Natural killer cell (primary cell): Measurements from ENCODE around the gene PAX8. TPM values are rescaled to one million over a fixed set of nuclear protein-coding genes. Genes with fewer than 3 reads are reported as not detected.
A peak's percentile ranks its signal among the peaks of the same experiment; 100 is the strongest.

Experiments used
- ATAC-seq, 3 donors: fragments of 150-1000 bp in 2 of 3; fragments of 200-7000 bp in 1 of 3; cut with Tn5 transposase; 1 replicate in 1 of 3; 2 replicates in 2 of 3; pipeline ENCODE4 v1.10.0; 2021; ENCODE audit warnings: mild to moderate bottlenecking in 2 of 3, moderate library complexity in 2 of 3
- DNase-seq, 2 donors: peaks; one replicate each; pipeline versions ENCODE4 v3.0.0 to v3.0.0-alpha.2; 2013 to 2021; ENCODE audit warnings: mixed read lengths in 1 of 2
- H3K27ac ChIP-seq: one replicate; pipeline ENCODE4 v1.5.1; 2013; ENCODE audit warnings: mild to moderate bottlenecking, low read length
- H3K27me3 ChIP-seq: one replicate; pipeline ENCODE4 v1.6.1; 2013; ENCODE audit warnings: low read length; ENCODE audit not compliant: control insufficient read depth, insufficient read depth
- H3K36me3 ChIP-seq: one replicate; pipeline ENCODE4 v1.6.1; 2013; ENCODE audit warnings: low read length; ENCODE audit not compliant: control insufficient read depth, insufficient read depth
- H3K4me1 ChIP-seq: one replicate; pipeline ENCODE4 v1.6.1; 2013; ENCODE audit warnings: low read length; ENCODE audit not compliant: control insufficient read depth, insufficient read depth
- H3K4me3 ChIP-seq: one replicate; pipeline ENCODE4 v1.5.1; 2013; ENCODE audit warnings: low read length
- H3K9me3 ChIP-seq: one replicate; pipeline ENCODE4 v1.6.1; 2013; ENCODE audit warnings: low read length; ENCODE audit not compliant: control insufficient read depth, insufficient read depth
- H3K27ac Mint-ChIP-seq, 2 donors: one replicate each; pipeline ENCODE4 v1.8.0; 2022; ENCODE audit warnings: mild to moderate bottlenecking in 2 of 2, mixed read lengths in 2 of 2, moderate library complexity in 1 of 2
- H3K27me3 Mint-ChIP-seq, 2 donors: one replicate each; pipeline ENCODE4 v1.8.0; 2022; ENCODE audit warnings: low read depth in 2 of 2, mixed read lengths in 2 of 2
- H3K36me3 Mint-ChIP-seq: one replicate; pipeline ENCODE4 v1.8.0; 2022; ENCODE audit warnings: mixed read lengths
- H3K4me1 Mint-ChIP-seq, 2 donors: one replicate each; pipeline ENCODE4 v1.8.0; 2022; ENCODE audit warnings: mixed read lengths in 2 of 2
- H3K4me3 Mint-ChIP-seq: one replicate; pipeline ENCODE4 v1.8.0; 2022; ENCODE audit warnings: mild to moderate bottlenecking, moderate library complexity, mixed read lengths
- H3K9me3 Mint-ChIP-seq, 2 donors: one replicate each; pipeline ENCODE4 v1.8.0; 2022; ENCODE audit warnings: mixed read lengths in 2 of 2
- CTCF ChIP-seq: fragments of 200-600 bp; IDR thresholded peaks from one replicate; pipeline ENCODE4 v1.8.0; 2022; ENCODE audit warnings: antibody characterized with exemption
- WGBS: methylation state at CpG from one replicate; pipeline ENCODE4 v1.1.7; 2013; ENCODE audit warnings: missing lambda C conversion rate; ENCODE audit not compliant: insufficient coverage; 5-methylcytosine and 5-hydroxymethylcytosine counted together
- intact Hi-C: fragments of 100-400 bp; cut with micrococcal nuclease; formaldehyde crosslinking; loops from one replicate; pipeline ENCODE4 v1.14.2; 2022
- total RNA-seq, 4 donors: library from RNA; stranded (reverse); fragments of 120-200 nt in 1 of 4; gene quantifications; one replicate each; pipeline versions ENCODE4 v1.2.3 to v1.2.4, GENCODE V29; 2013 to 2022

PAX8 gene
- total RNA-seq, 3 donors from 2014 or later (not counting 1 experiment from before 2014, with no cell fraction given): 0.57 to 1.2 (median 0.65) TPM

GRCh38 chr2:113240915-113241911 is 37.5 kb downstream of the PAX8 start:
- ATAC-seq (peak in 2 of 3 donors; percentile 26 to 50), DNase-seq (no peak)
- Mint-ChIP-seq H3K4me1 (peaks cover 0 to 18% of the 10 kb centered on the region in 2 donors), H3K27ac (no peak overlapping the region), H3K9me3 (no peaks in the 10 kb centered on the region), H3K4me3 (no peak overlapping the region), H3K27me3 (no peaks in the 10 kb centered on the region), H3K36me3 (no peaks in the 10 kb centered on the region)
- no peaks in the 10 kb centered on the region for H3K27me3 ChIP-seq
- H3K36me3 ChIP-seq: no peaks in the 10 kb centered on the region
- WGBS: 78% methylated on average over 18 of the region's 18 CpGs
- no peaks in the 10 kb centered on the region for H3K9me3 ChIP-seq
- H3K4me1 ChIP-seq: peaks cover 8% of the 10 kb centered on the region
- no peak for TF ChIP-seq CTCF
- H3K27ac ChIP-seq: no peak overlapping the region
- intact Hi-C loops: no loop called here
- no peak overlapping the region for H3K4me3 ChIP-seq

- no peaks in the 10 kb centered on the region for H3K27me3 ChIP-seq
- TF ChIP-seq CTCF: no peak
- WGBS: 47% methylated on average over 13 of the region's 15 CpGs
- peaks cover 8% of the 10 kb centered on the region for H3K4me1 ChIP-seq
- H3K27ac ChIP-seq: no peak overlapping the region
- ATAC-seq (no peak), DNase-seq (no peak)
- H3K36me3 Mint-ChIP-seq: no peaks in the 10 kb centered on the region
- H3K4me3 Mint-ChIP-seq: no peak overlapping the region
- H3K4me3 ChIP-seq: no peak overlapping the region
- peaks cover 0 to 21% of the 10 kb centered on the region in 2 donors for H3K4me1 Mint-ChIP-seq
- no peaks in the 10 kb centered on the region for H3K27me3 Mint-ChIP-seq
- no peaks in the 10 kb centered on the region for H3K9me3 Mint-ChIP-seq
- H3K36me3 ChIP-seq: no peaks in the 10 kb centered on the region
- H3K27ac Mint-ChIP-seq: no peak overlapping the region
- no peaks in the 10 kb centered on the region for H3K9me3 ChIP-seq
- intact Hi-C loops: no loop called here
These were observed 38.4 kb downstream of the PAX8 start for GRCh38 chr2:113240150-113240914.

- Histone ChIP-seq H3K36me3 (no peaks in the 10 kb centered on the region), H3K9me3 (no peaks in the 10 kb centered on the region), H3K4me3 (no peak overlapping the region), H3K27ac (no peak overlapping the region), H3K27me3 (no peaks in the 10 kb centered on the region), H3K4me1 (peaks cover 8% of the 10 kb centered on the region)
- Mint-ChIP-seq H3K4me1 (peaks cover 0 to 27% of the 10 kb centered on the region in 2 donors), H3K9me3 (no peaks in the 10 kb centered on the region), H3K36me3 (no peaks in the 10 kb centered on the region), H3K27ac (no peak overlapping the region), H3K4me3 (no peak overlapping the region), H3K27me3 (no peaks in the 10 kb centered on the region)
- ATAC-seq (no peak), DNase-seq (no peak)
- intact Hi-C loops: no loop called here
- WGBS: 87% methylated on average over 9 of the region's 9 CpGs
- TF ChIP-seq CTCF: no peak
These were observed 39.6 kb downstream of the PAX8 start for GRCh38 chr2:113238871-113239839.
